Fibroblast of lung (primary cell): ENCODE results near the gene GXYLT1. TPM values are rescaled to one million over a fixed set of nuclear protein-coding genes. Genes with fewer than 3 reads are reported as not detected.

Experiments
- DNase-seq, 2 donors: peaks; one replicate each; pipeline versions ENCODE4 v3.0.0 to v3.0.0-alpha.2; 2010; ENCODE audit warnings: low read depth in 2 of 2
- H2AFZ ChIP-seq: 2 replicates; pipeline ENCODE4 v1.5.1; 2012; ENCODE audit warnings: low read length, control low read depth, inconsistent platforms
- H3K27ac ChIP-seq: 2 replicates; pipeline ENCODE4 v1.5.1; 2011; ENCODE audit warnings: low read length, control low read depth; ENCODE audit not compliant: insufficient read depth
- H3K27me3 ChIP-seq: 2 replicates; pipeline ENCODE4 v1.5.1; 2011; ENCODE audit warnings: mild to moderate bottlenecking, low read length; ENCODE audit not compliant: control insufficient read depth, insufficient read depth
- H3K36me3 ChIP-seq: 2 replicates; pipeline ENCODE4 v1.5.1; 2011; ENCODE audit warnings: low read length; ENCODE audit not compliant: control insufficient read depth, insufficient read depth
- H3K4me1 ChIP-seq: 2 replicates; pipeline ENCODE4 v1.5.1; 2011; ENCODE audit warnings: low read length; ENCODE audit not compliant: control insufficient read depth, insufficient read depth; ENCODE audit errors: extremely low read depth
- H3K4me2 ChIP-seq: 2 replicates; pipeline ENCODE4 v1.5.1; 2011; ENCODE audit warnings: low read length, control low read depth; ENCODE audit not compliant: insufficient read depth; ENCODE audit errors: extremely low read depth
- H3K4me3 ChIP-seq, 4 experiments: fragments of 200-600 bp in 1 of 4; sonication (generic) in 1 of 4; replicated peaks in 1 of 4; 2 replicates each; pipeline ENCODE4 v1.5.1; 2011 to 2016; ENCODE audit warnings: low read length in 4 of 4, low read depth in 3 of 4, mild to moderate bottlenecking in 3 of 4, control low read depth in 2 of 4, inconsistent platforms in 1 of 4, mixed read lengths in 1 of 4; ENCODE audit not compliant: insufficient read depth in 1 of 4; ENCODE audit errors: control extremely low read depth in 1 of 4
- H3K79me2 ChIP-seq: 2 replicates; pipeline ENCODE4 v1.5.1; 2012; ENCODE audit warnings: mild to moderate bottlenecking, low read length, inconsistent platforms; ENCODE audit not compliant: control insufficient read depth, insufficient read depth
- H3K9ac ChIP-seq: 2 replicates; pipeline ENCODE4 v1.5.1; 2011; ENCODE audit warnings: mild to moderate bottlenecking, low read length, control low read depth; ENCODE audit not compliant: insufficient read depth
- H3K9me3 ChIP-seq: 2 replicates; pipeline ENCODE4 v1.5.1; 2012; ENCODE audit warnings: low read depth, low read length; ENCODE audit not compliant: control insufficient read depth, insufficient read depth
- H4K20me1 ChIP-seq: 2 replicates; pipeline ENCODE4 v1.5.1; 2011; ENCODE audit warnings: low read length; ENCODE audit not compliant: control insufficient read depth, insufficient read depth; ENCODE audit errors: extremely low read depth
- EZH2 ChIP-seq: IDR thresholded peaks from 2 replicates; pipeline ENCODE4 v1.5.1; 2012; ENCODE audit warnings: low read length, control low read depth, mild to moderate bottlenecking; ENCODE audit errors: missing control alignments
- polyA plus RNA-seq, 2 donors: library from polyadenylated mRNA; depleted of rRNA in 1 of 2; stranded (reverse) in 1 of 2; unstranded in 1 of 2; fragments of >200 nt; gene quantifications; 2 replicates each; pipeline ENCODE4 v1.2.1, GENCODE V29; 2011 to 2012; ENCODE audit warnings: missing spikeins in 1 of 2
- total RNA-seq: library from RNA; depleted of rRNA; stranded (reverse); fragments of >200 nt; gene quantifications from 2 replicates; pipeline ENCODE4 v1.2.1, GENCODE V29; 2014
- TF ChIP-seq, protein P1 (sequence below), 2 donors: IDR thresholded peaks in 1 of 2; conservative IDR thresholded peaks in 1 of 2; 1 replicate in 1 of 2; 2 replicates in 1 of 2; pipeline ENCODE4 v1.5.1; 2011 to 2012; ENCODE audit warnings: low read length in 2 of 2, control low read depth in 1 of 2, inconsistent platforms in 1 of 2, low read depth in 1 of 2, mild to moderate bottlenecking in 1 of 2

GXYLT1 gene
- total and polyA plus RNA-seq, 2 donors (not counting 1 experiment from before 2014, with no cell fraction given) = 10.7 to 14.8 TPM

DNA sequence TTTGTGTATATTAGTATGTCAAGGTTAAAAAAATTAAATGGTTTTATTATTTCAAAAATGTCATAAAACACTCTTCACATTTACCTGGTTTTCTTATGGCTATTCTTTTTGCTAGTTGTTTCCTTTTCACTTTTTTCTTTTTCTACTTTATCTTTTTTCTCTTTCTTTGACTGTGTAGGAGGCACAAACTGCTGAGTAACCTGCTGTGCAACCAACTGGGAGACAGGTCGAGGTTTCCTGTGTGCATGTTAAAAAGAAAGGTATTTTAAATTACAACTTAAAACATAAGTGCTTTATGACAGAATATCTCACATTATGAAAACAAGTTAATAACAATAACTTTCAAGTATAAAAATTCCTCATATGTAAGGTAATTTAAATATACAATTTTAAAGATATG lies 16.9 kb upstream of the GXYLT1 start:
- TF ChIP-seq, protein P1, sequence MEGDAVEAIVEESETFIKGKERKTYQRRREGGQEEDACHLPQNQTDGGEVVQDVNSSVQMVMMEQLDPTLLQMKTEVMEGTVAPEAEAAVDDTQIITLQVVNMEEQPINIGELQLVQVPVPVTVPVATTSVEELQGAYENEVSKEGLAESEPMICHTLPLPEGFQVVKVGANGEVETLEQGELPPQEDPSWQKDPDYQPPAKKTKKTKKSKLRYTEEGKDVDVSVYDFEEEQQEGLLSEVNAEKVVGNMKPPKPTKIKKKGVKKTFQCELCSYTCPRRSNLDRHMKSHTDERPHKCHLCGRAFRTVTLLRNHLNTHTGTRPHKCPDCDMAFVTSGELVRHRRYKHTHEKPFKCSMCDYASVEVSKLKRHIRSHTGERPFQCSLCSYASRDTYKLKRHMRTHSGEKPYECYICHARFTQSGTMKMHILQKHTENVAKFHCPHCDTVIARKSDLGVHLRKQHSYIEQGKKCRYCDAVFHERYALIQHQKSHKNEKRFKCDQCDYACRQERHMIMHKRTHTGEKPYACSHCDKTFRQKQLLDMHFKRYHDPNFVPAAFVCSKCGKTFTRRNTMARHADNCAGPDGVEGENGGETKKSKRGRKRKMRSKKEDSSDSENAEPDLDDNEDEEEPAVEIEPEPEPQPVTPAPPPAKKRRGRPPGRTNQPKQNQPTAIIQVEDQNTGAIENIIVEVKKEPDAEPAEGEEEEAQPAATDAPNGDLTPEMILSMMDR (conservative IDR thresholded peaks at IDR 0.05 in 1 of 2, IDR thresholded peaks at IDR 0.05 in 1 of 2; ENCODE audit: low read depth in 1 of 2, low read length in 2 of 2) = no peak
- TF ChIP-seq EZH2 = no peak
- H3K4me1 ChIP-seq = peaks cover 3% of the 10 kb centered on the region
- no peak for DNase-seq
- no peak overlapping the region for H3K4me3 ChIP-seq
- H3K36me3 ChIP-seq = no peaks in the 10 kb centered on the region
- no peak overlapping the region for H3K4me2 ChIP-seq
- H2AFZ ChIP-seq = no peak overlapping the region
- no peaks in the 10 kb centered on the region for H3K79me2 ChIP-seq
- H3K27me3 ChIP-seq = no peaks in the 10 kb centered on the region
- H3K9ac ChIP-seq = no peak overlapping the region
- H3K9me3 ChIP-seq = no peaks in the 10 kb centered on the region
- H3K27ac ChIP-seq = no peak overlapping the region
- no peaks in the 10 kb centered on the region for H4K20me1 ChIP-seq

DNA sequence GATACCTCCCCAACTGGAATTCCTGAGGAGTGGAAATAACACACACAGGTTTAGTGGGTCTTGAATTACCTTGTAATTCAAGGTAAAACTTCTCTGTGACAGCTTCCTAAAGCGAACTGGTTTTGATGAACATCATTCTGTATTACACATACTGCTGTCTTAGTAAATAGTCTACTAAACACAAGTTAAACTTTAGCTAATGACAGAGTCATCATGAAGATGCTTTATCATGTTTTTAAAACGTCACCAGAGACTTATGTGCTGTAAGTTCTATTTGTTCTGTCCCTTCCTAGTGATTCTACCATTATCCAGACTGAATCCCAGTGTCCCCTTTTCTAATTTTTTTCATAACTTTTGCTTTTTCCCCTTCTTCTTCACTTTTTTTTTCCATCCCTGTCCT lies 11.6 kb upstream of the GXYLT1 start:
- Histone ChIP-seq H3K4me3 (no peak overlapping the region), H3K27me3 (no peaks in the 10 kb centered on the region), H3K4me2 (no peak overlapping the region), H3K9me3 (no peaks in the 10 kb centered on the region), H3K4me1 (no peaks in the 10 kb centered on the region), H2AFZ (no peak overlapping the region), H3K79me2 (no peaks in the 10 kb centered on the region), H4K20me1 (no peaks in the 10 kb centered on the region), H3K36me3 (no peaks in the 10 kb centered on the region), H3K9ac (no peak overlapping the region), H3K27ac (no peak overlapping the region)
- DNase-seq = no peak
- no peak for TF ChIP-seq EZH2
- TF ChIP-seq, protein P1 (conservative IDR thresholded peaks at IDR 0.05 in 1 of 2, IDR thresholded peaks at IDR 0.05 in 1 of 2; ENCODE audit: low read depth in 1 of 2, low read length in 2 of 2) = no peak

DNA sequence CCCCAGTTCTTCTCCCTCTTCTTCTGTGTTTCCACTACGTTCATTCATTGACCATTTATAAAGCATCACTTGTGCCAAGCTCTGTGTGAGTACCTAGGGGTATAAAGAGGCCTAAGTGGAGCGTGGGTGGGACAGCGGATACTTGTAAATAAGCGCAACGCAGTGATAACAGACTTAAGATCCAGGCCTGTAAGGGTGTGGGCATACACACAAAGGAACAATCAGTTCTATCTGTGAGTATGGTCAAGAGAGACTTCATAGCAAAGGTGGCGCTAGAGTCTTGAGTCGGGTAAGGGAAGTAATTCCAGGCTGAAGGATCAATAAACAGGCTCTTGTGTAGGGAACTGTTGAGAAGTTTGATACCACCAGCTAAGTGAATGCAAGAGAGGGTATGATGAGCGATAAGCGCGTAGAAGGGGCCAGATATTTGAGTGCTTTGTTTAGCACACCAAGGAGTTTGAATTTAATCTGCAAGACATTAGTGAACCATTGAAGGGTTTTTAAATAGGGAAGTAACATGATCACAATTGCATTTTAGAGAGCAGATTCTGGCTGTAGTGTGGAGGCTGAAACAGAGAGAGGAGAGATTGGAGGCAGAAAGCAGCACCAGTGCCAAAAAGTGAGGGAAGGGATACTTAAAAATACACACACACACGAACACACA lies 1.0 kb upstream of the GXYLT1 start:
- H4K20me1 ChIP-seq = no peaks in the 10 kb centered on the region
- H2AFZ ChIP-seq = peak overlapping the region; percentile 1

More for the DNA sequence above, 1.0 kb upstream of the GXYLT1 start:
- Histone ChIP-seq H3K4me1 (peaks cover 3% of the 10 kb centered on the region), H3K36me3 (no peaks in the 10 kb centered on the region), H3K27ac (no peak overlapping the region), H3K9ac (no peak overlapping the region), H3K4me2 (no peak overlapping the region), H3K27me3 (no peaks in the 10 kb centered on the region), H3K79me2 (peaks cover 23% of the 10 kb centered on the region), H3K4me3 (peak overlapping the region in 2 of 4 experiments; percentile 61 to 73), H3K9me3 (no peaks in the 10 kb centered on the region)
- TF ChIP-seq, protein P1 (conservative IDR thresholded peaks at IDR 0.05 in 1 of 2, IDR thresholded peaks at IDR 0.05 in 1 of 2; ENCODE audit: low read depth in 1 of 2, low read length in 2 of 2) = no peak
- TF ChIP-seq EZH2 = no peak
- no peak for DNase-seq
